ENCODE data around the gene APOBEC2.
A peak's percentile ranks its signal among the peaks of the same experiment; 100 is the strongest.

APOBEC2 gene

DNA sequence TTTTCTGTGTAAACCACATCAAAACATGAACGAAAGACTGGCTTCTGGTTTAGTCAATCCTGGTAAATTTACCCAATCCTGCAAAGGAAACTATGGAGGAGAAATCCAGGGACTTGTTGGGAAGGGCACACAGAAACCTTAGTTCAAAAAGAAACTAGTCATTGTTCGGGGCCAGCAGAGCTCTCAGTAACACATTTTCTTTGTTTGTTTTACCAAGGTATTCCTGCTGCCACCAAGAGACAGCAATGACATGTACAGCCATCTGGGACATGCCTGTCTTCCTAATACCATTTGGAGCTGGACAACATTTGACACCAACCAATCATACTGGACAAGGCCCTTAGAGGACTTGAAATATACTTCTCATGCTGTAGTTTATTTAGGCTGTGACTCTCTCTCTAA, 10.9 kb downstream of the APOBEC2 start:
- DNase-seq = no peak

DNA sequence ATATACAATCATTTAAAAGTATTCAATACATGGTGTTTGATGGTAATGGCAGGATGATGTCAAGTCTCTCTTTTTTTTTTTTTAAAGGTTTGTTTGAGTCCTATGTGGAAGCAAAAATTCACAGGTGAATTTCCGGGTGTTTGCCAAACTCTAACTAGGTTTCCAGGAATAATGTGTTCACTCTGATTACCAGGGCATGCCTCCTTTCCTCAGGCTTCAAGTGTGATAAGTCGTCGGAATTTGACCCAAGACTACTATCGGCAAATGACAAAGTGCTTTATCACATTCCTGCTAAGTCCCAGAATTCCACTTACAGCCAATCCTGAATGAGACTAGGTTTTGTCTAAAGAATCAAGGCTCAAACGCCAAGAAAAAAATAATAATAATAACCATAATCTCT, 11.8 kb downstream of the APOBEC2 start:
- DNase-seq = no peak

DNA sequence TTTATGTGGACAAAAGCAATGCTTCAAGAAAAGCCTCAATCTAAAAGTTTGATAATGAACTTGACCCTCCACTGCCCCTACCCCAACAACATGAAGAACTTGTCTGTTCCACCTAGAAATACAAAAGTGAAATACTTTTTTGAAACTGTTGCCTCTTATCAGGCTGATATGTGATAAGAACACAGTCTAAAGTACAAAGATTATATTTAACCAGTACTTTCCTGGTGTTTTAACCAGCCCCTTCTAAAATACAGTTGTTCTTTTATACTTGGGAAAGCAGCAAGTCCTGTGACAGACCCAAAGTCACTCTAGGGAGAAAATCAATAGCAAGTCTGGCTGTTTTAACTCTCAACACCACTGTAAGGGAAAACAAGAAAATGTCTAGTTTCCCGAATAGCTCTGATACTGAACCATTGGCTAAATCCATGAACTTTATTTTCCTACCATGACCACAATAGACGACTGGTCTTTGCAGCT, 12.6 kb downstream of the APOBEC2 start:
- no peak for DNase-seq

DNA sequence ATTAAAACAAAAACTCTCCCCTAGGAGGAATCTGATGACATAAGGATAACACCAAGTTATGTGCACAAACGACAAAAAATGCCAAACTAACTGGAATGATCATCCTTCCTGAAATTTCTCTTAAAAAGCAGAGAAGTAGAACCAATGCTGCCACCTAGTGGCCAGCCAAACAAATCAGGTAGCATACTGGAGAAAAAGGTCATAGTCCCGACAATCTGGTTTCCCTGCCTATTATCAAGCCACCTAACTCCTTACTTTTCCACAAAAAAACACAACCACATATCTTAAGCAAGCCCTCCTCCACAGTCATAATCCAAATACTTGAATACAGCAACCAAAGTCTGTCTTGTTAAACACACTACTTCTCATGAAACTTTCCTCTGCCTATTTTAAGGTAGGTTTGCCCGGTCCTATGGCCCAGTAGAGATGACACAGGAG, 13.9 kb downstream of the APOBEC2 start:
- DNase-seq = peak; percentile 62 to 64

DNA sequence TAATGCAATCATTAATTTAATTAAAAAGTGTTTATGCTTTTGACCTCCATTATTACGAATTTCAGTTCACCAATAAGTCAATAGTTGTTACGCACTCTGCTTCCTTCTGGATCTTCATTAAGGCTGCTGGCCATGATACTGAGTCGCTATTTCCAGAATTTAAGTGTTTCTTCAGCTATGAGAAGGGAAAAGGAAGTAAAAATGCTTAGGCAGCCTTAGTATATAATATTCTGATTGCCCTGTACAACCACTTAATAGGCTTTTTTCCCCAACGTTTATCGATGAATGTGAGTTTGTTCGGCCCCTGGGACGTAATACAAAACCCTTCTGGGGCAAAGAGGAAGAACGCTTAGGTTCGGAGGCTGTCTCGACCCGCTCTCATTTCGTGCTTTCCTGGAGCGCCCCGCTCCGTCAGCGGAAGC, 18.5 kb downstream of the APOBEC2 start:
- DNase-seq = no peak

DNA sequence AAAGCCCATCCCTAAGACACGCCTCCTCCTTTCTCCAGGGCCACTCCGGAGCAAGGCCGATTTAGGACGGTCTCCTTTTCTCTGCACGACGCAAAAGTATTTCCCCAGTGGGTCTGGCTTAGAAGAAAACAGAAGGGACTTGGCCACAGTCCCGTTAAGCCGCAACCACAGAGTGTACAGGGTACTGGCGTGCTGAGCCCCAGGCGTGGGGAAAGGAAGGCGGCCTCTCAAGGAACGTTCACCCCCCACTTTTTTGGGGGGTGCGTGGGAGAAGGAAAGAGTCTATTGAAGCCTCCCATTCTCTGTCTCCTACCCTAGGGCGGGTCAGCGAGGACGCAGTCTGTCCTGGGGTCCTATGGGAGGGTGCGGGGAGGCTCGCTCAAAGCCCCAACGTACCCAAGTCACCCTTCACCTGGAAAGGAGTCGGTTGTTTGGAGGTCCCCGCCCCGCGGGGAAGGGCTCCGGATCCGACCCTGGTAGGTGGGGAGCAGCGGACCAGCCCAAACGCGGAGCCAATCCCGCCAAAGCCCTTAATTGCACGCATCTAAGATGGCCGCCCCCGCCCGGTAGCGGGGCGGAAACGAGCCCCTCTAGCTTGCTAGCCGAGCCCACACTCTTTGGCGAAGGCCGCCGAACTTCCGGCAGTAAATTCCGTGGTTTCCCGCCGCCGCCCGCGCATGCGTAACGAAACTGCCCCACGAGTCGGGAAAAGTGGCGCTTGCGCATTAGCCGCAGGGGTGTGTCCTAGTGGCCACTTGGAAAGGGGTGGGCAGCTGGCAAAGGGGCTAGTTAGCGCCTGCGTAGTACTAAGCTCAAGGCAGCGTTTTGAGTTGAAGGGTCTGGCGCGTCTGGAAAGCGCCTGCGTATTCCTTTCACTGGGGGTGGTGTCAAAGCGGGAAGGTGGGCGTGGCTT, 19.2 kb downstream of the APOBEC2 start, which contains the start of gene OARD1:
OARD1 (minus strand) TSS at position 434 of the 913 bp plus-strand sequence. CDS start 722 bp downstream, outside the sequence.
- DNase-seq = peak; percentile 100

DNA sequence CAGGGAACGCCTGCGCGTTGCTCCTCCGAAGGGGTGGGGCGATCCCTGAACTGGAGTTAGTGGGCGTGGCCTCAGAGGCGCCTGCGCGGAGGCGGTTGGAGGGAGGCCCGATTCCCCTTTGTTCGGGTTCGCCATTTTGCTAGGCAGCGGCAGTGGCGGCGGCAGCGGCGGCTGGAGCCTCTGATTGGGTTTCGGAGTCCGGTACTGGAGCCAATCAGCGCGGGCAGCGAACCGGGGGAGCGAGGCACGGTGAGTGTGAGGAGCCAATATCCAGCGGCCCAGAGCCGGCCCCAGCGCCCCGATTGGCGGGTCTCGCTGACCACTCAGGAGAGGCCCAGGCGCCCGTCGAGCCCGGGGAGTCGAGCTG, 19.8 kb downstream of the APOBEC2 start, which contains the start of gene NFYA:
NFYA (plus strand) TSS at position 139 of the 367 bp plus-strand sequence. CDS start 6,116 bp downstream, outside the sequence.
- no peak for DNase-seq

DNA sequence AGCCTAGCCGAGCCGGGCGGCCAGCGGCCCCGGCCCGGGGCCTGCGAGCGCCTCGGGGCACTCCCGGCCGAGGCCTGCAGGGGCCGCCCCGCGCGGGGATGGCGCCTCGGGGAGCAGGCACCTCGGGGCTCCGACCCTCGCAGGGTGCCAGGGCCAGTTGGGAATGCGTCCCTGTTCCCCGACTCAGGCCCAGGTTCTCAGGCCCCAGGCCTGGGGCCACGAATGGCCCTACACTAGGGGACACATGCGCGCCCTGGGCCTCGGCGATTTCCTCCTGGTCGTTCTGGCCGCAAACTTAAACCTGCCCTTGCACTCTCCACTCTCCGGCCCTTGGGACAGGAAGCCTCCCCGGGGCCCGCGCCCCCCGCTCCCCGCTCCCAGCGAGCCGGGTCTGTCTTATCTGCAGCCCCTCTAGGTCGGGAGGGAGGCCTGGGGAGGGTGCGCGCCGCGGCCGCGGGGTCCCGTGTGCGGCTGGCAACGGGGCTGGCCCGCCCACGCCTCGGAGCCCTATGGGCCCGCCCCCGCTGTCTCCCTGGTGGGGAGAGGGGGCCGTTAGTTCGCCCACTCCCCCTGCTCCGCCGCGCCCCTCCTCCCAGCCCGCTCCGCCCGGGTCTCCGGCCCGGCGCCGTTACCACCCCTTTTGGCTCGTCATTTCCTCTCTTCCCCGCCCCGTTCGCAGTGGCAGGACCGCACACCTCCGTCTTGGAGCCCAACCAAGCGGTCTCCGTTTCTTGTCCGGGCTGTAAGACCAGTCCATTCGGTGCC, 20.4 kb downstream of the APOBEC2 start:
- DNase-seq = peak; percentile 88 to 90

DNA sequence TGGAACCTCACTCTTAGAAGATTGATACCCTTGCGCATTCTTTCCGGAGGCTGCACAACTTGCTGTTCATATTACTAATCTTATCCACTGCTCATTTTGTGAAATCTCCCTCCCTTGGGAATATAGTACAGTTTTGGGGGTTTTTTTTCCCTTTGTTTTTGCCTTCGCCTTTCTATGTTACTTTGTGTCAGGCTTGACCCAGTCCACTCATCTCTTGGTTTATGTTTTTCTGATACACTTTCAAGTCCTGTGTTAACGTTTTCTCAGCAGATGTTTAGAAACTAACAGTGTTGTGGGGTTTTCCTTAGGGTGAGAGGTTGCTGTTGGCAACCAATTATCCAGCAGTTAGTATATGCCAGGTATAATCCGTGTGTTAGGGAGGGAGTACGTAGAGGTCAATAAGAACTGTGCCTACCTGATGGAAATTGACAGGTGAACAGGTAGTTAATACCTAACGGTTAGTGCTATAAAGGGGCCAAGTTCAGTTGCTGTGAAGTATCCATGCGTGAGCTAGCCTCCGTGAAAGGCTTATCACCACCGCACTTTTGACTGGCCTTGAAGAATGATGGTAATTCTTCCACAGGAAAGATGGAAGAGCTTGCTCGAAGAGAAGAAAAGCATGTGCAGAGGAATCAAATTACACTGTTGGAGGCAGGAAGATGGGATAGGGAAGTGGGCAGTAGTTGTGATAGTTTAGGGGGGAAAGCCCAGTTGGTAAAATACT, 21.1 kb downstream of the APOBEC2 start:
- DNase-seq = peak; percentile 19 to 62

DNA sequence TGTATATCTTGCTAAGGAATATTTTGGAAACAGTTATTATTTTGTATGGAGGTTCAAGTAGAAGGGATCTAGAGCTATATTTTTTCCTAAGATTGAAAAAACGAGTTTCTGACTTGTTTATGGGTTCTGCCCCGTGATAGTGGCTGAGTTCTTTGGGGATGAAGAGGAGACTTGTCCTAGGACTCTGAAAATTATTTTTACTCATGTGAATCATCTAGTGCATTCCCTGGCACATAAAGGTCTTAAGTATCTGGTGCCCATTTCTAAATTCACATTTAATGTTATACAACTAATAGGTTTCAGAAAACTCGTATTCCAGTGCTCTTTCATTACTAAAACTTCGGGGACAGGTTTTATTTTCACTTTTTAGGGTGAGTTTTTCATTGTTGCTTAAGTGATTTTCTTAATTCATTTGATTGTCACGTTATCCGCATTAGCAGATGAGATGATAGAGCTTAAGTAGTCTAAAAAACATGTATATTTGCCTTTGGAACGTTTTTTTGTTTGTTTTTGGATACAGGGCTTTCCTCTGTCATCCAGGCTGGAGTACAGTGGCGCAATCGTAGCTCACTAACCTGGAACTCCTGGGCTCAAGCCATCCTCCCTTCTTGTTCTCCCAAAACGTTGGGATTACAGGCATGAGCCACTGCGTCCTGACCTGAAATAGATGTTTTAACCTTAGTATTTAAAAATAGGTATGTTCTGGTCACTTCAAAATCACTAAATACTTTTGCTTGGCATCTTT, 21.9 kb downstream of the APOBEC2 start:
- no peak for DNase-seq

DNA sequence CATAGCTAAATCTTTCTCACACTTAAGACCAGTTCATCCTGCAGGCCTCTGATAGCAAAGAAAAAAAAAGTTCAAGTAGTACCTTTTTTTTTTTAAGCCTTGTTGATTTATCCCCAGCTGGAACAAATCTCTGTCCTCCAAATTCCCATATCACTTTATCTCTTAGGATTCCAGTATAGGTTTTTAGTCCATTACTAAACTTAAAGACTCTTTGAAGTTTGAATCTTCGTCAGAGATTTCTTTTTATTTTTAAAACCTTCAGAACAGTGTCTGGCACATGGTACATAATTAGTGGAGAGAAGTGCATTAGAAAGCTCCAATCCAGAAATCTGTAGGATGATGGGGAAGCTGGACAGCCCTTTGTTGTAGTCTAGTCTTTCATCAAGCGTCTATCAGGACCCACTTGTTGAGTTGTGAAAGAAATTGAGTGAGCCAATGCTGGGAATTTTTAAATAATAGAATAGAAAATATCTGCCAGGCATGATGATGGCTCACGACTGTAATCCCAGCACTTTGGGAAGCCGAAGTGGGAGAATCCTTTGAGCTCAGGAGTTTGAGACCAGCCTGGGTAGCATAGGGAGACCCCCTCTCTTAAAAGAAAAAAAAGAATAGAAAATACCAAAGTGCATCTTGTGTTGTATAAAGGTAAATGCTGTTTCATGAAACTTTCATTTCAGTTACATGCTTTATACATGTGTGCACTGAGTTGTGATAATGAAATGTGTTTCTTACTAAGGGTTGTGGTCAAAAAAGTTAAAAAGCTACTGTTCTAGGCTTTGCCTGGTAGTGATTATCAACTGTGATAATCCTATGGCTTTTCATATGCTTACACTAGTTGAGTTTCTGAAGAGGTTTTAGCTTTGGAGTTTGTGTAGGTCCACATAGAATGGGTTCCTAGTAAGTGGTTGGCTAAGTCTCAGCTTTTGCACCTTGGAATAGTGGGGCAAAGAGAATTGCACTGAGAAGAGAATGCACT, 22.9 kb downstream of the APOBEC2 start:
- no peak for DNase-seq

DNA sequence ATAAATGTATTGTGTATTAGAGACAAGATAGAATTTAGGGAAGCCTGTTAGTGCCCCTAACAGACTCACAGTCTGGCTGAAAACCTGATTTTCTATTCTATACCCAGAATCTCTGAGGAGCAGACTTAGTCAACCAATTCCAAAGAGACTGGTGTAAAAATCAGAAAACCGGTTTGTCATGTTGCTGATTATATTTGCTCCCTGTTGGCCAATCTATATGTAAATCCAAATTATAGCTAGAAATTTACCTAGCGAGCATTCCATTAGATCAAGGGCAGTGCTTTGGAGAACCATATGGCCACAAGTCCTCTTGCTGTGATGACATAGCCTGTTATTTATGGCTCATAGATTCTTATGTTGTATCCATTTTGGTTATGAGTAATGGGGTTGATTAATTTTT, 24.5 kb downstream of the APOBEC2 start:
- DNase-seq = no peak

DNA sequence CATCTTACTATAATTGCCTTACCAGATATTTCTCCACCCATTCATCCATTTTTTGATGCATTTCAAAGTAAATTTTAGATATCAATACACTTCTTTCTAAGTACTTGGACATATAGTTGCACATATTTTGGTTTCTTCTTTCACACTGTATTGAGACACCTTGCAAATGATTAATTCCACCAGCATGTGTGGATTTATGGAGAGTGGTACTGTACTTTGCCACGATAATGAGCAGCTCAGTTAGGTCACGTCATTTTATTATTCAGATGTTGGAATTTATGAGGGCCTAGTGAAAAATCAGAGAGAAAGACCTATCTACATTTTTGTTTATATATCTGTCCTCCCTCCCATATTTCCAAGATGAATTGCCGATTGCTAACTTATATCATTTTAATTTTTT, 25.1 kb downstream of the APOBEC2 start:
- no peak for DNase-seq

DNA sequence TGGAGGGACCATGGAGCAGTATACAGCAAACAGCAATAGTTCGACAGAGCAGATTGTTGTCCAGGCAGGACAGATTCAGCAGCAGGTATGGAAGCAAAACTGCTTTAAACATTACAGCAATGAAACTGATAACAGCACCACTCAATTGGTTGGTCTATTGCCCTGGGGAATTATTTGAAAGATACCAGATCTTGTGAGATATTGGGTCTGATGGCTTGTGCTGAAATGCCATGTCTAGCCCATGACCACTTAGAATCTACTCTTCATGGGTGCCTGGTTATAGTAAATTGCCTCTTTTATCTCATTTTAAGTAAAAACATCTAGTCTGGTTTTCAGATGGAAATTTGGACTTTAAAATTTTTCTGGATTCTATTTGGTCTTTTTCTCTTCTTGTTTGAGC, 26.1 kb downstream of the APOBEC2 start:
- no peak for DNase-seq

DNA sequence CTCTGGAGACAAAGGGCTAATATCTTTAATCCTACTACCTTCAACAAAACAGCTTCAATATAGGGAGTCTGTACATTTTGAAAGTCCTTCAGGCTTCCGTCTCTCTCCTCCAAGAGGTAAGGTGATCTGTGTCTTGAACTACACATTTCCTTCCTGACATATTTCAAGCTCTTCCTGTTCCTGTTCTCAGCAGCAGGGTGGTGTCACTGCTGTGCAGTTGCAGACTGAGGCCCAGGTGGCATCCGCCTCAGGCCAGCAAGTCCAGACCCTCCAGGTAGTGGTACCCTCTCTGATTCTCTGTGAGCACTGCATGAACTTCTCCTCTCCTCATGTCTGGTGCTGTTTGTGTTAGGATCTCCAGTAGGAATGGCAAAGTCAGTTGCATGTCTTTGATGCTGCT, 27.6 kb downstream of the APOBEC2 start:
- DNase-seq = peak; percentile 19 to 46

DNA sequence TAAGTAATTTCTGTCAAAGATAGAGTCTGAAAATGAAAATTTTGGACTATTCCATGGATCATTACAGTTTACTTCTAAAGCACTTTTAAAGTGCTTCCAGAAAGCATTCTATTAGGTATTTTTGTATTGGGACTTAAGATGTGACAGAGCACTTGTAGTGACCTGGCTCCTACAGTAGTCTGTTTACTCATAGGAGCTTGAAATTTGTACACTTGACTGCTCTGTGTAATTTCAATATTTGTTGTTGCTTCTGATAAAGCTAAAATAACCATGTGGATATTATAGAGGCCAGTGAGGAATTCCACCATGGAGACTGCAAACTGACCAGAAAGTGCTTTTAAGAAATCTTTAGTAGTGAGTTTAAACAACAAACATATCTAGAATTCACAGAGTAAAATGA, 30.1 kb downstream of the APOBEC2 start:
- DNase-seq = no peak

DNA sequence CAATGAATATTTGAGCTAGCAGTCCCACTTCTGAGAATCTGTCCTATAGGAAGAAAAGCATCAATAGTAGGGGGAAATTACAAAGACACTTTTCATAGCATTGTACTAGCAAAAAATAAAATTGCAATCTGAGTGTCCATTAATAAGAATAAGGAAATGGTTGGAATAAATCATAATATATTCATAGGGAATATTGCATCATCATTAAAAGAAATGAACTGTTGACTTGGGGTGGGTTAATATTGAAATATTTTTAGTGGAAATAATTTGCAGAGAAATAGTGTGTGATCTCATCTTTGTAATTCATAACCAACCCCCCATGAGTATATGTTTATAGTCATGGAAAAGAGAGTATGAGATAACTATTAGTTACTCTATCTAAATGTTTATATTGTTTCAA, 32.2 kb downstream of the APOBEC2 start:
- DNase-seq = no peak

DNA sequence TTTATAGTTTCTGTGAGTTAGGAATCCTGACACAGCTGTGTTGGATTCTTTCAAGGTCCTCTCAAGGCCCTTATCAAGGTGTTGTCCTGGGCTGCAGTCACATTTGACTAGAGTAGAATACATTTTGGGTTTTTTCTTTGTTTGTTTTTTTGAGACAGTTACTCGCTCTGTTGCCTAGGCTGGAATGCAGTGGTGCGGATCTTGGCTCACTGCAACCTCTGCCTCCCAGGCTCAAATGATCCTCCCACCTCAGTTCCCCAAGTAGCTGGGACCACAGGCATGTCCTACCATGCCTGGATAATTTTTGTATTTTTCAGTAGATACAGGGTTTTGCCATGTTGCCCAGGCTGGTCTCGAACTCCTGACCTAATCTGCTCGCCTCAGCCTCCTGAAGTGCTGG, 35.4 kb downstream of the APOBEC2 start:
- no peak for DNase-seq

DNA sequence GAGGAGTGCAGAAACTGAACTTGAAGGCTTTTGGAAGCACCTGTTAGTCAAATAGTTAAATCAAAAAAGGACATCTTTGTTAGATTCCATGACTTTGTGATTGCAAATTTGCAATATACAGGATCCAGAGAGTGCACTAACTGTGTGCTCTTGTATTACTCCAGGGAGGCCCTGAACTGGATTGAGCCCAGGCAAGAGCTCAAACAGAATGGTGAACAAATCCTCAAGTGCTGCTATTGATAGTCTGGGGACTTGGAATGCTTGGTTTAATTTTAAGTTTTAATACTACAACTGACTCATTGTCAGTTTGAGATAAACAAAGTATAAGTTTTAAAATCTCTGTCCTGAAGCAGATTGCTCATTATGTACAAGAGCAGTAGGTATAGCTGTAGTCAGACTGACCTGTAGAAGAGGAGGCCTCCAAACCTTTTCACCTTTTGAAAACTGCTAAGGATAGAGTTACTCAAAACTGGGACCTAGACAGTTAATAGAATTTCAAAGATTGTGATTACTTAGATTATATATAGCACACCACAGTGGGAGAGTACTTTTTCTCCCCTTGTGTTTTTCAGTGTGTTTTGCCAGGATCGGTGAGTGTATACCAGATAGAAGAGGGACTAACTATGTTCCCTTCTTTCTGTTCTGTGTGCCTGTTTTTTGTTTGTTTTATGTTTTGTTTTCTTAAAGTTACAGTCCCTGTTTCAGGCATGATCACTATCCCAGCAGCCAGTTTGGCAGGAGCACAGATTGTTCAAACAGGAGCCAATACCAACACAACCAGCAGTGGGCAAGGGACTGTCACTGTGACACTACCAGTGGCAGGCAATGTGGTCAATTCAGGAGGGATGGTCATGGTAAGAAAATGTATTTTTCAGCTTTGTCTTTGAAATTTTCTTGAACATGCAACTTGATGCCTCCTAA, 38.1 kb downstream of the APOBEC2 start:
- DNase-seq = no peak
